Stimulated activated CD4-positive, alpha-beta T cell treated with anti-CD3 and anti-CD28 coated beads, Interleukin-12 subunit alpha, Interleukin-12 subunit beta, amount 100 ng/mL, for 4 hours (primary cell): ENCODE data around the gene CDH26.
A peak's percentile ranks its signal among the peaks of the same experiment; 100 is the strongest.

Experiments used
- DNase-seq: peaks from one replicate; pipeline ENCODE4 v3.0.0-alpha.2; 2020

Gene CDH26

GRCh38 chr20:59958123-59958522 is at the start of gene CDH26:
TSS of gene CDH26 (plus strand) at chr20:59958423. CDS start at chr20:59958727, 304 bp downstream.
- DNase-seq: no peak

GRCh38 chr20:59908855-59909254 is 49.4 kb upstream of the CDH26 start:
- no peak for DNase-seq

- DNase-seq: no peak
These were observed 47.2 kb upstream of the CDH26 start for GRCh38 chr20:59911041-59911440.

GRCh38 chr20:59912609-59913008 is 45.6 kb upstream of the CDH26 start:
- DNase-seq: no peak

- no peak for DNase-seq
These were observed 37.3 kb upstream of the CDH26 start for GRCh38 chr20:59920944-59921343.

- DNase-seq: no peak
These were observed 34.7 kb upstream of the CDH26 start for GRCh38 chr20:59923514-59923913.

GRCh38 chr20:59925359-59925758 is 32.9 kb upstream of the CDH26 start:
- no peak for DNase-seq

- no peak for DNase-seq
These were observed 32.3 kb upstream of the CDH26 start for GRCh38 chr20:59925899-59926298.

GRCh38 chr20:59931511-59932312 is 26.5 kb upstream of the CDH26 start:
- no peak for DNase-seq

- DNase-seq: no peak
These were observed 25.5 kb upstream of the CDH26 start for GRCh38 chr20:59932616-59933295.

- peak; percentile 56 for DNase-seq
These were observed 24.9 kb upstream of the CDH26 start, which contains the start of gene SYCP2 for GRCh38 chr20:59933296-59933848. TSS of gene SYCP2 (minus strand) at chr20:59933637. CDS start at chr20:59922413, 11,224 bp downstream.

- DNase-seq: peak; percentile 79
These were observed 24.2 kb upstream of the CDH26 start for GRCh38 chr20:59933849-59934585.

- DNase-seq: no peak
These were observed 22.6 kb upstream of the CDH26 start for GRCh38 chr20:59935457-59936185.

- DNase-seq: no peak
These were observed 21.8 kb upstream of the CDH26 start for GRCh38 chr20:59936409-59936808.

- DNase-seq: no peak
These were observed 21.1 kb upstream of the CDH26 start for GRCh38 chr20:59937150-59937549.

GRCh38 chr20:59938221-59938620 is 20.0 kb upstream of the CDH26 start:
- no peak for DNase-seq

GRCh38 chr20:59938696-59939051 is 19.5 kb upstream of the CDH26 start:
- DNase-seq: no peak

GRCh38 chr20:59939052-59939878 is 19.0 kb upstream of the CDH26 start:
- no peak for DNase-seq

GRCh38 chr20:59939879-59940128 is 18.4 kb upstream of the CDH26 start:
- no peak for DNase-seq

- peak; percentile 89 for DNase-seq
These were observed 17.9 kb upstream of the CDH26 start, which contains the start of the genes FAM217B and PPP1R3D for GRCh38 chr20:59940129-59940955. TSS of gene FAM217B (plus strand) at chr20:59940389. CDS start at chr20:59943944, 3,555 bp downstream. TSS of gene PPP1R3D (minus strand) at chr20:59940305. CDS start at chr20:59939931, 374 bp downstream.

- no peak for DNase-seq
These were observed 17.3 kb upstream of the CDH26 start for GRCh38 chr20:59940956-59941294.
